ENCODE data around the gene KLK6. TPM values are rescaled to one million over a fixed set of nuclear protein-coding genes. Genes with fewer than 3 reads are reported as not detected.

Gene KLK6
- total and polyA plus RNA-seq, 2 donors (not counting 3 experiments of a cell fraction or from before 2014, with no cell fraction given): 0.12 TPM; not detected in 1

- ChIA-PET POLR2A (no interaction called here), CTCF (interaction anchor here (2.6 kb wide), 1 partner anchor 23 kb away, joined by 7 read pairs; no protein-coding TSS in a partner anchor)
- H3K36me3 ChIP-seq (ENCODE audit: control insufficient read depth in 2 of 2, extremely low read depth in 1 of 2, insufficient read depth in 2 of 2, low read length in 2 of 2): no peaks in the 10 kb centered on the region
Observed at GRCh38 chr19:50998061-50998460, 28.7 kb upstream of the KLK6 start.

More at GRCh38 chr19:50998061-50998460, 28.7 kb upstream of the KLK6 start:
- no peaks in the 10 kb centered on the region for H3K9me1 ChIP-seq (replicated peaks; ENCODE audit: control insufficient read depth, extremely low read depth, insufficient read depth, low read length)
- H3K9me3 ChIP-seq (replicated peaks; ENCODE audit: control insufficient read depth, insufficient read depth, low read length): no peaks in the 10 kb centered on the region
- H3K27me3 ChIP-seq (ENCODE audit: control insufficient read depth in 2 of 2, insufficient read depth in 2 of 2, low read length in 2 of 2): no peaks in the 10 kb centered on the region
- dilution Hi-C loops (cut with MboI; ENCODE audit: extremely low pct_ligation_motif_present, low sequenced_read_pairs) (no loop called here), intact Hi-C loops (cut with micrococcal nuclease) (no loop called here)
- DNase-seq (ENCODE audit: low read depth, low spot score) (no peak), FAIRE-seq (no peak)
- H3K27ac ChIP-seq (ENCODE audit: insufficient read depth, low read depth, low read length): no peak overlapping the region
- no peaks in the 10 kb centered on the region for H3K79me2 ChIP-seq (ENCODE audit: control insufficient read depth, insufficient read depth, low read length)
- BruUV-seq (replicated peaks): no TSS peak
- TF ChIP-seq POLR2A (IDR thresholded peaks at IDR 0.05; ENCODE audit: low read depth, low read length) (no peak), GATA2 (IDR thresholded peaks at IDR 0.05; ENCODE audit: insufficient read depth, insufficient read length, low read depth, low read length) (no peak), POLR2AphosphoS5 (IDR thresholded peaks at IDR 0.05; ENCODE audit: insufficient read depth, low read depth, low read length) (no peak), FOS (IDR thresholded peaks at IDR 0.05; ENCODE audit: borderline replicate concordance, insufficient read depth, low read length) (no peak), MAX (IDR thresholded peaks at IDR 0.05; ENCODE audit: insufficient read depth, insufficient read length) (no peak), MYC (IDR thresholded peaks at IDR 0.05; ENCODE audit: low read depth, low read length) (no peak), EZH2 (IDR thresholded peaks at IDR 0.05; ENCODE audit: borderline replicate concordance, low read depth, low read length, severe bottlenecking) (no peak), JUN (IDR thresholded peaks at IDR 0.05; ENCODE audit: borderline replicate concordance, insufficient read depth, insufficient read length, low read depth) (no peak)
- TF ChIP-seq, protein P1, sequence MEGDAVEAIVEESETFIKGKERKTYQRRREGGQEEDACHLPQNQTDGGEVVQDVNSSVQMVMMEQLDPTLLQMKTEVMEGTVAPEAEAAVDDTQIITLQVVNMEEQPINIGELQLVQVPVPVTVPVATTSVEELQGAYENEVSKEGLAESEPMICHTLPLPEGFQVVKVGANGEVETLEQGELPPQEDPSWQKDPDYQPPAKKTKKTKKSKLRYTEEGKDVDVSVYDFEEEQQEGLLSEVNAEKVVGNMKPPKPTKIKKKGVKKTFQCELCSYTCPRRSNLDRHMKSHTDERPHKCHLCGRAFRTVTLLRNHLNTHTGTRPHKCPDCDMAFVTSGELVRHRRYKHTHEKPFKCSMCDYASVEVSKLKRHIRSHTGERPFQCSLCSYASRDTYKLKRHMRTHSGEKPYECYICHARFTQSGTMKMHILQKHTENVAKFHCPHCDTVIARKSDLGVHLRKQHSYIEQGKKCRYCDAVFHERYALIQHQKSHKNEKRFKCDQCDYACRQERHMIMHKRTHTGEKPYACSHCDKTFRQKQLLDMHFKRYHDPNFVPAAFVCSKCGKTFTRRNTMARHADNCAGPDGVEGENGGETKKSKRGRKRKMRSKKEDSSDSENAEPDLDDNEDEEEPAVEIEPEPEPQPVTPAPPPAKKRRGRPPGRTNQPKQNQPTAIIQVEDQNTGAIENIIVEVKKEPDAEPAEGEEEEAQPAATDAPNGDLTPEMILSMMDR (IDR thresholded peaks at IDR 0.05; ENCODE audit: extremely low read depth in 1 of 2, insufficient read depth in 1 of 2, low read depth in 1 of 2, low read length in 2 of 2): no peak
- H3K9ac ChIP-seq (replicated peaks; ENCODE audit: extremely low read depth, insufficient read depth, low read length): no peak overlapping the region
- H3K4me2 ChIP-seq (ENCODE audit: insufficient read depth, low read length): no peak overlapping the region
- no peaks in the 10 kb centered on the region for H3K4me1 ChIP-seq (ENCODE audit: control insufficient read depth, extremely low read depth, insufficient read depth, low read length)
- H3K4me3 ChIP-seq (replicated peaks in 1 of 3; ENCODE audit: insufficient read depth in 1 of 3, low read depth in 1 of 3, low read length in 3 of 3): no peak overlapping the region
- H4K20me1 ChIP-seq (replicated peaks; ENCODE audit: control insufficient read depth, extremely low read depth, insufficient read depth, low read length): no peaks in the 10 kb centered on the region
- no peak overlapping the region for H2AFZ ChIP-seq (ENCODE audit: low read depth, low read length)

Data from endothelial cell of umbilical vein (primary cell).